ENCODE results near the gene UNC45A.

The UNC45A gene

GRCh38 chr15:90931575-90931827, 3.6 kb upstream of the UNC45A start:
- TF ChIP-seq CTCF (IDR thresholded peaks at IDR 0.05) = no peak
- peak overlapping the region; percentile 83 for H3K27ac ChIP-seq
- H3K9me3 ChIP-seq (ENCODE audit: control insufficient read depth, low read length) = no peaks in the 10 kb centered on the region
- peak overlapping the region; percentile 83 for H2AFZ ChIP-seq
- peak overlapping the region; percentile 78 for H3K4me3 ChIP-seq (ENCODE audit: low read depth, low read length)
- H3K4me2 ChIP-seq (ENCODE audit: low read length) = peak overlapping the region; percentile 95
- no peak overlapping the region for H3K9ac ChIP-seq
- H3K27me3 ChIP-seq (ENCODE audit: control insufficient read depth, insufficient read depth, low read length) = no peaks in the 10 kb centered on the region
- no peaks in the 10 kb centered on the region for H3K36me3 ChIP-seq (ENCODE audit: control insufficient read depth, insufficient read depth, low read length)
- H3K4me1 ChIP-seq = peaks cover 6% of the 10 kb centered on the region
- H3K79me2 ChIP-seq = no peaks in the 10 kb centered on the region

- no peaks in the 10 kb centered on the region for H3K36me3 ChIP-seq (ENCODE audit: control insufficient read depth, insufficient read depth, low read length)
- H3K79me2 ChIP-seq = no peaks in the 10 kb centered on the region
- peak within 1 kb of the TSS; percentile 78 for H3K4me3 ChIP-seq (ENCODE audit: low read depth, low read length)
- no peak within 1 kb of the TSS for H3K9ac ChIP-seq
- H3K4me2 ChIP-seq (ENCODE audit: low read length) = peak within 1 kb of the TSS; percentile 95
- no peaks in the 10 kb centered on the region for H3K9me3 ChIP-seq (ENCODE audit: control insufficient read depth, low read length)
- peak within 1 kb of the TSS; percentile 83 for H3K27ac ChIP-seq
- H3K4me1 ChIP-seq = peaks cover 6% of the 10 kb centered on the region
- H3K27me3 ChIP-seq (ENCODE audit: control insufficient read depth, insufficient read depth, low read length) = no peaks in the 10 kb centered on the region
- peak; percentile 84 for TF ChIP-seq CTCF (IDR thresholded peaks at IDR 0.05)
- H2AFZ ChIP-seq = peak within 1 kb of the TSS; percentile 83
Measured at GRCh38 chr15:90931828-90932659, 3.0 kb upstream of the UNC45A start, which contains the start of gene HDDC3. Gene HDDC3 (minus strand): TSS chr15:90932549. CDS start chr15:90932540, 9 bp downstream.

- H3K27ac ChIP-seq = peak overlapping the region; percentile 83
- peak overlapping the region; percentile 83 for H2AFZ ChIP-seq
- H3K4me2 ChIP-seq (ENCODE audit: low read length) = peak overlapping the region; percentile 95
- H3K9ac ChIP-seq = no peak overlapping the region
- no peaks in the 10 kb centered on the region for H3K27me3 ChIP-seq (ENCODE audit: control insufficient read depth, insufficient read depth, low read length)
- no peak for TF ChIP-seq CTCF (IDR thresholded peaks at IDR 0.05)
- H3K4me3 ChIP-seq (ENCODE audit: low read depth, low read length) = no peak overlapping the region
- no peaks in the 10 kb centered on the region for H3K36me3 ChIP-seq (ENCODE audit: control insufficient read depth, insufficient read depth, low read length)
- H3K79me2 ChIP-seq = no peaks in the 10 kb centered on the region
- peaks cover 6% of the 10 kb centered on the region for H3K4me1 ChIP-seq
- no peaks in the 10 kb centered on the region for H3K9me3 ChIP-seq (ENCODE audit: control insufficient read depth, low read length)
Measured at GRCh38 chr15:90932660-90932991, 2.5 kb upstream of the UNC45A start.

GRCh38 chr15:90933301-90933700, 1.8 kb upstream of the UNC45A start:
- Histone ChIP-seq H3K27ac (no peak overlapping the region), H3K27me3 (ENCODE audit: control insufficient read depth, insufficient read depth, low read length) (no peaks in the 10 kb centered on the region), H3K9me3 (ENCODE audit: control insufficient read depth, low read length) (no peaks in the 10 kb centered on the region), H3K4me2 (ENCODE audit: low read length) (no peak overlapping the region), H3K79me2 (no peaks in the 10 kb centered on the region), H3K36me3 (ENCODE audit: control insufficient read depth, insufficient read depth, low read length) (no peaks in the 10 kb centered on the region), H3K4me1 (peaks cover 6% of the 10 kb centered on the region), H2AFZ (no peak overlapping the region), H3K4me3 (ENCODE audit: low read depth, low read length) (no peak overlapping the region), H3K9ac (no peak overlapping the region)
- TF ChIP-seq CTCF (IDR thresholded peaks at IDR 0.05) = no peak
